Measurements from ENCODE around the gene TTR.

DNA sequence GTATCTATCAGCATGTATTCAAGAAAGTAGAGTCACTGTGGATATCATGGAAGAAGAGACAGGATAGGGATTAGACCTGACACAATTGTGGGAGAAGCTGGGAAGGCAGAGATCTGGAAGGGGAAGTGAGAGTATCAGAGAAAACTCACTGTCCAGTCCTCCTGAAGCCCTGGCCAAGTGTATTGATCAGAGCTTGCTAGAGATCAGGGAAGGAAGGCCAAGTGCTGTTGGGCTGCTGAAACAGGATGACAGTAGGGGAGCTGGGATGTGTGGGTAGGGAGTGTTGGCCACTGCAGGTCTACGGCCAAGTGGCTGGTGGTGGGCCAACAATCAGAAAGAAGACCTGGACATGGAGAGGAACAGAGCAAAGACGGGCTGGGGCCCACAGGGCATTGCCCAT lies 26.3 kb upstream of the TTR start:
- no peak for TF ChIP-seq POLR2A (IDR thresholded peaks at IDR 0.05)
- no peak for TF ChIP-seq CTCF (IDR thresholded peaks at IDR 0.05)
- TF ChIP-seq EP300 (IDR thresholded peaks at IDR 0.05): no peak
